SK-N-SH treated with all-trans-retinoic acid at 6 μM for 48 hours (cell line): ENCODE results near the gene NDUFAF4.

Source experiments
- ARNTL ChIP-seq: fragments of 450-650 bp; formaldehyde crosslinking; IDR thresholded peaks from 2 replicates; pipeline ENCODE4 v1.5.0; 2020; ENCODE audit warnings: low read depth, mild to moderate bottlenecking, moderate library complexity, borderline replicate concordance
- RARB ChIP-seq: fragments of 250-450 bp; sonication (Bioruptor Pico); IDR thresholded peaks from 2 replicates; pipeline ENCODE4 v1.8.0; 2021; ENCODE audit warnings: mild to moderate bottlenecking, moderate library complexity
- SNAI2 ChIP-seq: fragments of 250-450 bp; sonication (Bioruptor Pico); IDR thresholded peaks from 2 replicates; pipeline ENCODE4 v1.5.0; 2020; ENCODE audit warnings: mild to moderate bottlenecking, moderate library complexity
- TCF4 ChIP-seq: fragments of 250-450 bp; sonication (Bioruptor Pico); IDR thresholded peaks from 2 replicates; pipeline ENCODE4 v1.8.0; 2021; ENCODE audit warnings: mild to moderate bottlenecking, moderate library complexity, borderline replicate concordance
- ZNF565 ChIP-seq: fragments of 450-650 bp; formaldehyde crosslinking; conservative IDR thresholded peaks from 2 replicates; pipeline ENCODE4 v1.5.0; 2020; ENCODE audit warnings: low read depth, mild to moderate bottlenecking, moderate library complexity
- ZNF70 ChIP-seq: fragments of 450-650 bp; formaldehyde crosslinking; IDR thresholded peaks from 2 replicates; pipeline ENCODE4 v1.5.0; 2020; ENCODE audit warnings: mild to moderate bottlenecking, moderate library complexity
- TF ChIP-seq, protein P1 (sequence below): fragments of 250-450 bp; sonication (Bioruptor Pico); IDR thresholded peaks from 2 replicates; pipeline ENCODE4 v1.8.0; 2021; ENCODE audit warnings: low read depth, mild to moderate bottlenecking, moderate library complexity, borderline replicate concordance
- TF ChIP-seq, protein P2 (sequence below): fragments of 250-450 bp; sonication (Bioruptor Pico); IDR thresholded peaks from 2 replicates; pipeline ENCODE4 v1.5.1; 2020; ENCODE audit warnings: low read depth, mild to moderate bottlenecking, moderate library complexity
- TF ChIP-seq, protein P3 (sequence below): fragments of 250-450 bp; sonication (Bioruptor Pico); IDR thresholded peaks from 2 replicates; pipeline ENCODE4 v1.5.1; 2021; ENCODE audit warnings: mild to moderate bottlenecking, moderate library complexity
- TF ChIP-seq, protein P4 (sequence below): fragments of 250-450 bp; sonication (Bioruptor Pico); IDR thresholded peaks from 2 replicates; pipeline ENCODE4 v1.8.0; 2020; ENCODE audit warnings: mild to moderate bottlenecking, moderate library complexity, borderline replicate concordance
- TF ChIP-seq, protein P5 (sequence below): fragments of 250-450 bp; sonication (Bioruptor Pico); IDR thresholded peaks from 2 replicates; pipeline ENCODE4 v1.5.0; 2020; ENCODE audit warnings: mild to moderate bottlenecking, moderate library complexity

DNA sequence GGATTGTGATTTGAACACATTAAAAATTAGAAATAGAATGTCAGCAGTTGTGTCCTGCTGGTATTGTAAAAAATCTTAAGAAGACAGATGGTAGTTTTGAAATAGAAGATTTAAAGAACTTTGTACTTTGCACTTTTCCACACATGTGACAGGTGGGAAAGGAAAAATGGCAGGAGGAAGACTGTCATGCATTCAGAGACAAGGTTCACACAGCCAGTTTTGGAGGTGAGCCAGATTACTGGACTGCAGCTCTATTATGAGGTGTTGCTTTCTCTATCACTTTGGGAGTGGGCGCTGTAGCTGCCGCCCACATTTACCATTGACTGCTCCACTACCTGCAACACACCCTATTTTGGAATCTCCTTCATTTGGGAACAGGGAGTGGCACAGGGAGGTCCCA, 12.1 kb upstream of the NDUFAF4 start:
- no peak for TF ChIP-seq RARB
- TF ChIP-seq, protein P1, sequence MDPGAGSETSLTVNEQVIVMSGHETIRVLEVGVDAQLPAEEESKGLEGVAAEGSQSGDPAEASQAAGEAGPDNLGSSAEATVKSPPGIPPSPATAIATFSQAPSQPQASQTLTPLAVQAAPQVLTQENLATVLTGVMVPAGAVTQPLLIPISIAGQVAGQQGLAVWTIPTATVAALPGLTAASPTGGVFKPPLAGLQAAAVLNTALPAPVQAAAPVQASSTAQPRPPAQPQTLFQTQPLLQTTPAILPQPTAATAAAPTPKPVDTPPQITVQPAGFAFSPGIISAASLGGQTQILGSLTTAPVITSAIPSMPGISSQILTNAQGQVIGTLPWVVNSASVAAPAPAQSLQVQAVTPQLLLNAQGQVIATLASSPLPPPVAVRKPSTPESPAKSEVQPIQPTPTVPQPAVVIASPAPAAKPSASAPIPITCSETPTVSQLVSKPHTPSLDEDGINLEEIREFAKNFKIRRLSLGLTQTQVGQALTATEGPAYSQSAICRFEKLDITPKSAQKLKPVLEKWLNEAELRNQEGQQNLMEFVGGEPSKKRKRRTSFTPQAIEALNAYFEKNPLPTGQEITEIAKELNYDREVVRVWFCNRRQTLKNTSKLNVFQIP (CRISPR knock-in tag): no peak
- TF ChIP-seq, protein P2, sequence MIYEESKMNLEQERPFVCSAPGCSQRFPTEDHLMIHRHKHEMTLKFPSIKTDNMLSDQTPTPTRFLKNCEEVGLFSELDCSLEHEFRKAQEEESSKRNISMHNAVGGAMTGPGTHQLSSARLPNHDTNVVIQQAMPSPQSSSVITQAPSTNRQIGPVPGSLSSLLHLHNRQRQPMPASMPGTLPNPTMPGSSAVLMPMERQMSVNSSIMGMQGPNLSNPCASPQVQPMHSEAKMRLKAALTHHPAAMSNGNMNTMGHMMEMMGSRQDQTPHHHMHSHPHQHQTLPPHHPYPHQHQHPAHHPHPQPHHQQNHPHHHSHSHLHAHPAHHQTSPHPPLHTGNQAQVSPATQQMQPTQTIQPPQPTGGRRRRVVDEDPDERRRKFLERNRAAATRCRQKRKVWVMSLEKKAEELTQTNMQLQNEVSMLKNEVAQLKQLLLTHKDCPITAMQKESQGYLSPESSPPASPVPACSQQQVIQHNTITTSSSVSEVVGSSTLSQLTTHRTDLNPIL (CRISPR knock-in tag): no peak
- no peak for TF ChIP-seq ZNF565 (CRISPR knock-in tag)
- TF ChIP-seq, protein P3, sequence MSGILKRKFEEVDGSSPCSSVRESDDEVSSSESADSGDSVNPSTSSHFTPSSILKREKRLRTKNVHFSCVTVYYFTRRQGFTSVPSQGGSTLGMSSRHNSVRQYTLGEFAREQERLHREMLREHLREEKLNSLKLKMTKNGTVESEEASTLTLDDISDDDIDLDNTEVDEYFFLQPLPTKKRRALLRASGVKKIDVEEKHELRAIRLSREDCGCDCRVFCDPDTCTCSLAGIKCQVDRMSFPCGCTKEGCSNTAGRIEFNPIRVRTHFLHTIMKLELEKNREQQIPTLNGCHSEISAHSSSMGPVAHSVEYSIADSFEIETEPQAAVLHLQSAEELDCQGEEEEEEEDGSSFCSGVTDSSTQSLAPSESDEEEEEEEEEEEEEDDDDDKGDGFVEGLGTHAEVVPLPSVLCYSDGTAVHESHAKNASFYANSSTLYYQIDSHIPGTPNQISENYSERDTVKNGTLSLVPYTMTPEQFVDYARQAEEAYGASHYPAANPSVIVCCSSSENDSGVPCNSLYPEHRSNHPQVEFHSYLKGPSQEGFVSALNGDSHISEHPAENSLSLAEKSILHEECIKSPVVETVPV (CRISPR knock-in tag): no peak
- no peak for TF ChIP-seq ZNF70 (CRISPR knock-in tag)
- no peak for TF ChIP-seq ARNTL (CRISPR knock-in tag)
- TF ChIP-seq TCF4 (CRISPR knock-in tag): no peak
- TF ChIP-seq SNAI2 (CRISPR knock-in tag): no peak
- TF ChIP-seq, protein P4, sequence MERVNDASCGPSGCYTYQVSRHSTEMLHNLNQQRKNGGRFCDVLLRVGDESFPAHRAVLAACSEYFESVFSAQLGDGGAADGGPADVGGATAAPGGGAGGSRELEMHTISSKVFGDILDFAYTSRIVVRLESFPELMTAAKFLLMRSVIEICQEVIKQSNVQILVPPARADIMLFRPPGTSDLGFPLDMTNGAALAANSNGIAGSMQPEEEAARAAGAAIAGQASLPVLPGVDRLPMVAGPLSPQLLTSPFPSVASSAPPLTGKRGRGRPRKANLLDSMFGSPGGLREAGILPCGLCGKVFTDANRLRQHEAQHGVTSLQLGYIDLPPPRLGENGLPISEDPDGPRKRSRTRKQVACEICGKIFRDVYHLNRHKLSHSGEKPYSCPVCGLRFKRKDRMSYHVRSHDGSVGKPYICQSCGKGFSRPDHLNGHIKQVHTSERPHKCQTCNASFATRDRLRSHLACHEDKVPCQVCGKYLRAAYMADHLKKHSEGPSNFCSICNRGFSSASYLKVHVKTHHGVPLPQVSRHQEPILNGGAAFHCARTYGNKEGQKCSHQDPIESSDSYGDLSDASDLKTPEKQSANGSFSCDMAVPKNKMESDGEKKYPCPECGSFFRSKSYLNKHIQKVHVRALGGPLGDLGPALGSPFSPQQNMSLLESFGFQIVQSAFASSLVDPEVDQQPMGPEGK (CRISPR knock-in tag): no peak
- TF ChIP-seq, protein P5, sequence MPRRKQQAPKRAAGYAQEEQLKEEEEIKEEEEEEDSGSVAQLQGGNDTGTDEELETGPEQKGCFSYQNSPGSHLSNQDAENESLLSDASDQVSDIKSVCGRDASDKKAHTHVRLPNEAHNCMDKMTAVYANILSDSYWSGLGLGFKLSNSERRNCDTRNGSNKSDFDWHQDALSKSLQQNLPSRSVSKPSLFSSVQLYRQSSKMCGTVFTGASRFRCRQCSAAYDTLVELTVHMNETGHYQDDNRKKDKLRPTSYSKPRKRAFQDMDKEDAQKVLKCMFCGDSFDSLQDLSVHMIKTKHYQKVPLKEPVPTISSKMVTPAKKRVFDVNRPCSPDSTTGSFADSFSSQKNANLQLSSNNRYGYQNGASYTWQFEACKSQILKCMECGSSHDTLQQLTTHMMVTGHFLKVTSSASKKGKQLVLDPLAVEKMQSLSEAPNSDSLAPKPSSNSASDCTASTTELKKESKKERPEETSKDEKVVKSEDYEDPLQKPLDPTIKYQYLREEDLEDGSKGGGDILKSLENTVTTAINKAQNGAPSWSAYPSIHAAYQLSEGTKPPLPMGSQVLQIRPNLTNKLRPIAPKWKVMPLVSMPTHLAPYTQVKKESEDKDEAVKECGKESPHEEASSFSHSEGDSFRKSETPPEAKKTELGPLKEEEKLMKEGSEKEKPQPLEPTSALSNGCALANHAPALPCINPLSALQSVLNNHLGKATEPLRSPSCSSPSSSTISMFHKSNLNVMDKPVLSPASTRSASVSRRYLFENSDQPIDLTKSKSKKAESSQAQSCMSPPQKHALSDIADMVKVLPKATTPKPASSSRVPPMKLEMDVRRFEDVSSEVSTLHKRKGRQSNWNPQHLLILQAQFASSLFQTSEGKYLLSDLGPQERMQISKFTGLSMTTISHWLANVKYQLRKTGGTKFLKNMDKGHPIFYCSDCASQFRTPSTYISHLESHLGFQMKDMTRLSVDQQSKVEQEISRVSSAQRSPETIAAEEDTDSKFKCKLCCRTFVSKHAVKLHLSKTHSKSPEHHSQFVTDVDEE (CRISPR knock-in tag): no peak
